Sigmoid colon (tissue), 7 donors: ENCODE results near the gene SLC48A1. TPM values are rescaled to one million over a fixed set of nuclear protein-coding genes. Genes with fewer than 3 reads are reported as not detected.

Experiments used
- DNase-seq: peaks from one replicate; pipeline ENCODE4 v3.0.0-alpha.2; 2019
- H3K27ac ChIP-seq, 4 donors: fragments of 200-600 bp; sonication (generic); one replicate each; pipeline ENCODE4 v1.5.1; 2016 to 2019; ENCODE audit warnings: mild to moderate bottlenecking in 1 of 4
- H3K27me3 ChIP-seq, 3 donors: fragments of 200-600 bp; sonication (generic); one replicate each; pipeline ENCODE4 v1.5.1; 2019; ENCODE audit warnings: mild to moderate bottlenecking in 1 of 3
- H3K36me3 ChIP-seq, 4 donors: fragments of 200-600 bp; sonication (generic); one replicate each; pipeline ENCODE4 v1.5.1; 2016 to 2019
- H3K4me1 ChIP-seq, 4 donors: fragments of 200-600 bp; sonication (generic); one replicate each; pipeline ENCODE4 v1.5.1; 2017 to 2019
- H3K4me3 ChIP-seq, 4 donors: fragments of 200-600 bp; sonication (generic); one replicate each; pipeline ENCODE4 v1.5.1; 2017 to 2019; ENCODE audit warnings: mild to moderate bottlenecking in 2 of 4, moderate library complexity in 1 of 4
- H3K9me3 ChIP-seq, 4 donors: fragments of 200-600 bp in 3 of 4; sonication (generic) in 3 of 4; one replicate each; pipeline versions ENCODE4 v1.5.1 to v1.6.1; 2013 to 2019
- EP300 ChIP-seq, 4 donors: sonication (generic); formaldehyde crosslinking; IDR thresholded peaks; one replicate each; pipeline ENCODE4 v1.6.1; 2017; ENCODE audit warnings: antibody characterized with exemption in 4 of 4
- POLR2A ChIP-seq, 2 donors: fragments of 450-650 bp; IDR thresholded peaks; one replicate each; pipeline ENCODE4 v1.6.1; 2016; ENCODE audit warnings: antibody characterized with exemption in 2 of 2, mild to moderate bottlenecking in 2 of 2, moderate library complexity in 2 of 2
- POLR2AphosphoS5 ChIP-seq, 4 donors: sonication (generic); formaldehyde crosslinking; IDR thresholded peaks; one replicate each; pipeline ENCODE4 v1.6.1; 2017; ENCODE audit warnings: antibody characterized with exemption in 4 of 4
- WGBS, 2 donors: extraction: QIAGEN DNeasy Blood & Tissue Kit; methylation state at CpG; one replicate each; pipeline ENCODE4 v1.1.7; 2013; 5-methylcytosine and 5-hydroxymethylcytosine counted together
- intact Hi-C: fragments of 100-400 bp; cut with DNase I; formaldehyde crosslinking; loops from one replicate; pipeline ENCODE4 v1.15.1; 2023
- polyA plus RNA-seq, 3 donors: library from polyadenylated mRNA; stranded (reverse); fragments of 200-250 nt; gene quantifications; one replicate each; pipeline ENCODE4 v1.2.3, GENCODE V29; 2013
- total RNA-seq, 4 donors: library from RNA; depleted of rRNA; stranded (reverse); fragments of >200 nt; gene quantifications; one replicate each; pipeline ENCODE4 v1.1.0, GENCODE V29; 2016
- TF ChIP-seq, protein P1 (sequence below), 4 experiments: fragments of 450-650 bp in 3 of 4; fragments of 200-600 bp in 1 of 4; IDR thresholded peaks; one replicate each; pipeline ENCODE4 v1.5.1; 2016 to 2019; ENCODE audit warnings: antibody characterized with exemption in 4 of 4, mild to moderate bottlenecking in 3 of 4, moderate library complexity in 2 of 4
- donor health status: healthy with polysubstance abuse.
- donor health status: Bipolar disorder and iron deficiency.
- donor health status: healthy.

Gene SLC48A1
- total and polyA plus RNA-seq, 7 donors, result 6.9 to 46.6 (median 30.3) TPM

DNA sequence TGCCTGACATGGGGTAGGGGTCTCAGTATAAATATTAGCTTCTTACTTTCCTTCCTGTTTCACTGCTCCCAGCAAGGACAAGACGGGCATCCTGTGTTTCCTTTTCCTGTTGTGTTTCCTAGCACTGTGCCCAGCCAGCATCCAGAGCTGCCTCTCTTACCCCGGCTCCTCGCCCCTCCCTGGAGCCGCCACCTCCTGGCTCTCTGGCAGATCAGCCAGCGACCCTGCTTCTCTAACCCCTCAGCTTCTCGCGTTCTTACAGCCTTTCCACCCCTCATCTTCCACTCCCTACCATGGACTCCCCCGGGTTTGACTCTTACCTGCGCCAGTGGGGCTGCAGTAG lies 28.8 kb downstream of the SLC48A1 start:
- peaks cover under 1 to 20% (median 18%) of the 10 kb centered on the region in 4 donors for H3K36me3 ChIP-seq
- no peak for DNase-seq

DNA sequence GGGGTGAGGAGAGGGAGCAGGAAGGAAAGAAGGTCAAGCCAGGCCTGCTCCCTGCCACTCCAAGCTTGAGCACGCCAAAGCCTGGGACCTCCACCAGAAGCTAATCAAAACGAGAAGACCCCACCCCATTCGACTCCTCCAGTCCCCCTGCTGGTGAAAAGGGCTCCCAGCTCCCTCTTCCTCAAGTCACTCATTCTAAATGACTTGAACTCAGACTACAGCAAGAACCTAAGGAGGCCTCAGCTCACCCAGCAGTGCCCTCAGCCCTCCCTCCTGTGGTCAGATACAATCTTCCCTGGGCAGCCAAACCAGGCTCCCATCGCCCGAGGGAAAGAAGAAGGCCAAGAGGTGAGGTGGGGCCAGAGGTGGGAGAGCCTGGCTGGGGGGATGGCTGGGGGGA lies 29.3 kb downstream of the SLC48A1 start:
- Histone ChIP-seq H3K4me1 (peaks cover 0 to 96% (median 95%) of the 10 kb centered on the region in 4 donors), H3K27ac (peak overlapping the region; percentile 69 to 99 (median 98)), H3K27me3 (no peaks in the 10 kb centered on the region), H3K4me3 (no peak overlapping the region), H3K9me3 (no peaks in the 10 kb centered on the region), H3K36me3 (peaks cover 0 to 16% (median 13%) of the 10 kb centered on the region in 4 donors)
- WGBS, 2 donors, result 48 to 73% methylated on average over 5 of the region's 5 CpGs
- TF ChIP-seq POLR2A (IDR thresholded peaks at IDR 0.05) (no peak), POLR2AphosphoS5 (IDR thresholded peaks at IDR 0.05) (no peak), EP300 (IDR thresholded peaks at IDR 0.05) (no peak)
- TF ChIP-seq, protein P1, sequence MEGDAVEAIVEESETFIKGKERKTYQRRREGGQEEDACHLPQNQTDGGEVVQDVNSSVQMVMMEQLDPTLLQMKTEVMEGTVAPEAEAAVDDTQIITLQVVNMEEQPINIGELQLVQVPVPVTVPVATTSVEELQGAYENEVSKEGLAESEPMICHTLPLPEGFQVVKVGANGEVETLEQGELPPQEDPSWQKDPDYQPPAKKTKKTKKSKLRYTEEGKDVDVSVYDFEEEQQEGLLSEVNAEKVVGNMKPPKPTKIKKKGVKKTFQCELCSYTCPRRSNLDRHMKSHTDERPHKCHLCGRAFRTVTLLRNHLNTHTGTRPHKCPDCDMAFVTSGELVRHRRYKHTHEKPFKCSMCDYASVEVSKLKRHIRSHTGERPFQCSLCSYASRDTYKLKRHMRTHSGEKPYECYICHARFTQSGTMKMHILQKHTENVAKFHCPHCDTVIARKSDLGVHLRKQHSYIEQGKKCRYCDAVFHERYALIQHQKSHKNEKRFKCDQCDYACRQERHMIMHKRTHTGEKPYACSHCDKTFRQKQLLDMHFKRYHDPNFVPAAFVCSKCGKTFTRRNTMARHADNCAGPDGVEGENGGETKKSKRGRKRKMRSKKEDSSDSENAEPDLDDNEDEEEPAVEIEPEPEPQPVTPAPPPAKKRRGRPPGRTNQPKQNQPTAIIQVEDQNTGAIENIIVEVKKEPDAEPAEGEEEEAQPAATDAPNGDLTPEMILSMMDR (IDR thresholded peaks at IDR 0.05), result peak in 1 of 4 experiments; percentile 15
- intact Hi-C loops, result no loop called here
- no peak for DNase-seq

More for the DNA sequence above, 28.8 kb downstream of the SLC48A1 start:
- intact Hi-C loops, result no loop called here
- TF ChIP-seq POLR2AphosphoS5 (IDR thresholded peaks at IDR 0.05) (no peak), EP300 (IDR thresholded peaks at IDR 0.05) (no peak), POLR2A (IDR thresholded peaks at IDR 0.05) (no peak)
- TF ChIP-seq, protein P1 (IDR thresholded peaks at IDR 0.05), result no peak
- Histone ChIP-seq H3K9me3 (no peaks in the 10 kb centered on the region), H3K4me1 (peaks cover 0 to 91% (median 90%) of the 10 kb centered on the region in 4 donors), H3K4me3 (no peak overlapping the region), H3K27me3 (no peaks in the 10 kb centered on the region), H3K27ac (peak overlapping the region; percentile 69 to 99 (median 98))
- 64 to 77% methylated on average over 9 of the region's 9 CpGs for WGBS, 2 donors

DNA sequence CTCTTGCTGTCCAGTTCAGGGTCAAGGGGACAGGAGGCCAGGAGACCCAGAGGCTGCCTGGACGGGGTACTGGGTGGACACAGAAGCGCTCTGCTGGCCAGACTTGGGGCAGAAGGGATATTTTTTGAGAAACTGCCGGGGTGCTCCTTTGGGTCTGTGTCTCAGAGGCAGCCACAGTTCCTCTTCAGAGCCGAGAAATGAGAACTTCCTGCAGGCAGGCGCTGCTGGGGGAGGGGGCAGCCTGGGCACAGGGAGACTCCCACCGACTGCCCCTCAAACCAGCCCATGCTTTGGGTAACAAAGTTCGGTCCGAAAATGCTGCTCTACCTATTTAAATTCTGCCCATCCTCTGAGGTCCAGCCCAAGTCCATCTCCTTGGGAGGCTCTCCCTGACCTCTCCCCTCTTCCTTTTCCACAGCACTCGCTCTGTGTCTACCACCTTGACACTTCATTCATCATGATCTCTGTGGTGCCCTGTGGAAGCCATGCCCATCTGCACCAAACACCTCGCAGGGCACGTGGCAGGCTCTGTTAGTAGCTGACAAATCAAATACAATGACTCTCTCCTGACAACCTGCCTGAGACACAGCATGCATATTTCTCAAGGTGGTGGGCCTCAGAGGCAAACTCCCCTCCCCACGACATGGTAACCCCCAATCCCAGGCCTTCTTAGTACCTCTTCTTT lies 30.3 kb downstream of the SLC48A1 start:
- no peaks in the 10 kb centered on the region for H3K27me3 ChIP-seq
- 54 to 85% methylated on average over 12 of the region's 12 CpGs for WGBS, 2 donors
- peak overlapping the region; percentile 69 to 99 (median 98) for H3K27ac ChIP-seq
- no peaks in the 10 kb centered on the region for H3K9me3 ChIP-seq
- peaks cover 0 to 6% (median 4%) of the 10 kb centered on the region in 4 donors for H3K36me3 ChIP-seq
- no peak overlapping the region for H3K4me3 ChIP-seq
- H3K4me1 ChIP-seq, result peaks cover 0 to 100% (median 100%) of the 10 kb centered on the region in 4 donors
- no peak for DNase-seq
- TF ChIP-seq POLR2AphosphoS5 (IDR thresholded peaks at IDR 0.05), result no peak
- TF ChIP-seq, protein P1 (IDR thresholded peaks at IDR 0.05), result no peak
- TF ChIP-seq EP300 (IDR thresholded peaks at IDR 0.05), result no peak
- TF ChIP-seq POLR2A (IDR thresholded peaks at IDR 0.05), result no peak
- intact Hi-C loops, result no loop called here

DNA sequence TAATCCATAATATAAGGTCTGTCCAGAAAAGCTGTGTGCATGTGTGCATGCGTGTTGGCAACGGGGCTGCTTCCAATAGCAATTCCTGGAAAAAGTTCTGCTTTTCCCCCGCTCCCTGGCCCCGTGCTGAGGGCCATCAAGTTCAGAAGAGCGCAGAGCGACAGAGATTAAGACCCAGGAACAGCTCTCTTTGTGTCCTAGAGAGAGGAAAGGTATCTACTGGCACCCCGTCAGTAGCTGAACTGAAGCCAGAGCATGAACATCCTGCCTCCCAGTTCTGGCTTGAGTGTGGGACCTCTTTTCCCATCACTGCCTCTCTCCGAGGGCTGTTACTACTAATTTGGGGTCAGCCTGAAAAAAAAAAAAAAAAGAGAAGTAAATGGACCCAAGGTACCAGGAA lies 31.1 kb downstream of the SLC48A1 start:
- H3K27ac ChIP-seq, result peak overlapping the region; percentile 98 to 99 (median 99)
- H3K9me3 ChIP-seq, result no peaks in the 10 kb centered on the region
- H3K4me1 ChIP-seq, result peaks cover 0 to 100% (median 100%) of the 10 kb centered on the region in 4 donors
- 80 to 93% methylated on average over 8 of the region's 8 CpGs for WGBS, 2 donors
- intact Hi-C loops, result no loop called here
- H3K36me3 ChIP-seq, result no peaks in the 10 kb centered on the region
- H3K27me3 ChIP-seq, result no peaks in the 10 kb centered on the region
- H3K4me3 ChIP-seq, result no peak overlapping the region
- no peak for DNase-seq
- TF ChIP-seq POLR2A (IDR thresholded peaks at IDR 0.05) (no peak), POLR2AphosphoS5 (IDR thresholded peaks at IDR 0.05) (no peak), EP300 (IDR thresholded peaks at IDR 0.05) (no peak)
- TF ChIP-seq, protein P1 (IDR thresholded peaks at IDR 0.05), result no peak
